GM23338 (cell line): ENCODE data around the gene DLX5. TPM values are rescaled to one million over a fixed set of nuclear protein-coding genes. Genes with fewer than 3 reads are reported as not detected.
"Not testable (repeated sequence)": the region's sequence is repeated elsewhere in the genome, so short reads cannot be mapped to it uniquely, and the experiment has no call there.

Experiments
- ATAC-seq: fragments of 200-7000 bp; cut with Tn5 transposase; 3 replicates; pipeline ENCODE4 v1.9.1; 2020
- DNase-seq: peaks from one replicate; pipeline ENCODE4 v3.0.0-alpha.2; 2015; ENCODE audit warnings: low spot score
- H2AFZ ChIP-seq: fragments of 200-600 bp; sonication (generic); 2 replicates; pipeline ENCODE4 v1.8.0; 2016; ENCODE audit warnings: antibody characterized with exemption, mild to moderate bottlenecking, moderate library complexity
- H3F3A ChIP-seq: fragments of 200-600 bp; sonication (generic); replicated peaks from 2 replicates; pipeline ENCODE4 v1.8.0; 2017; ENCODE audit warnings: antibody characterized with exemption, mixed run types, low read depth
- H3K27ac ChIP-seq: fragments of 200-600 bp; sonication (generic); 2 replicates; pipeline ENCODE4 v1.6.1; 2016; ENCODE audit warnings: low read depth
- H3K27me3 ChIP-seq: fragments of 200-600 bp; sonication (generic); 2 replicates; pipeline ENCODE4 v1.8.0; 2016; ENCODE audit warnings: mild to moderate bottlenecking, mixed run types, moderate library complexity; ENCODE audit not compliant: insufficient read depth
- H3K36me3 ChIP-seq: fragments of 200-600 bp; sonication (generic); 2 replicates; pipeline ENCODE4 v1.8.0; 2016; ENCODE audit warnings: mild to moderate bottlenecking; ENCODE audit not compliant: insufficient read depth
- H3K4me1 ChIP-seq: fragments of 200-600 bp; sonication (generic); 2 replicates; pipeline ENCODE4 v1.8.0; 2016; ENCODE audit warnings: mild to moderate bottlenecking, moderate library complexity; ENCODE audit not compliant: insufficient read depth
- H3K4me2 ChIP-seq: fragments of 200-600 bp; sonication (generic); 2 replicates; pipeline ENCODE4 v1.7.1; 2017; ENCODE audit warnings: mixed run types
- H3K4me3 ChIP-seq: fragments of 200-600 bp; sonication (generic); 2 replicates; pipeline ENCODE4 v1.6.1; 2016; ENCODE audit warnings: mixed run types
- H3K79me2 ChIP-seq: fragments of 200-600 bp; sonication (generic); replicated peaks from 2 replicates; pipeline ENCODE4 v1.8.0; 2017; ENCODE audit warnings: mild to moderate bottlenecking; ENCODE audit not compliant: insufficient read depth
- H3K9me2 ChIP-seq: fragments of 200-600 bp; sonication (generic); 2 replicates; pipeline ENCODE4 v1.8.0; 2017; ENCODE audit not compliant: insufficient read depth
- H4K20me1 ChIP-seq: fragments of 200-600 bp; sonication (generic); replicated peaks from 2 replicates; pipeline ENCODE4 v1.8.0; 2017; ENCODE audit warnings: mild to moderate bottlenecking; ENCODE audit not compliant: insufficient read depth
- H3K27ac Mint-ChIP-seq: 2 replicates; pipeline ENCODE4 v1.8.0; 2020; ENCODE audit warnings: inconsistent platforms, mild to moderate bottlenecking, moderate library complexity, mixed read lengths
- H3K27me3 Mint-ChIP-seq: 3 replicates; pipeline ENCODE4 v1.8.0; 2022; ENCODE audit warnings: low read depth, mild to moderate bottlenecking, moderate library complexity, mixed read lengths, inconsistent platforms; ENCODE audit not compliant: insufficient read depth, poor library complexity
- H3K36me3 Mint-ChIP-seq: 3 replicates; pipeline ENCODE4 v1.8.0; 2021; ENCODE audit warnings: low read depth, mild to moderate bottlenecking, inconsistent platforms, moderate library complexity, mixed read lengths
- H3K4me1 Mint-ChIP-seq: 3 replicates; pipeline ENCODE4 v1.8.0; 2020; ENCODE audit warnings: mild to moderate bottlenecking, inconsistent platforms, mixed read lengths
- H3K4me3 Mint-ChIP-seq: 3 replicates; pipeline ENCODE4 v1.8.0; 2021; ENCODE audit warnings: moderate library complexity, mild to moderate bottlenecking, inconsistent platforms, mixed read lengths
- H3K9me3 Mint-ChIP-seq: 3 replicates; pipeline ENCODE4 v1.8.0; 2020; ENCODE audit warnings: moderate library complexity, mild to moderate bottlenecking, inconsistent platforms, mixed read lengths
- CTCF ChIP-seq, 2 experiments: fragments of 200-600 bp in 1 of 2; sonication (generic) in 1 of 2; conservative IDR thresholded peaks; 2 replicates each; pipeline versions ENCODE4 v1.5.1 to v1.6.1; 2016 to 2017; ENCODE audit warnings: antibody characterized with exemption in 2 of 2, low read depth in 2 of 2, mild to moderate bottlenecking in 2 of 2, moderate library complexity in 1 of 2
- JUNB ChIP-seq: IDR thresholded peaks from one replicate; pipeline ENCODE4 v1.6.1; 2016; ENCODE audit warnings: antibody characterized with exemption; ENCODE audit not compliant: unreplicated experiment
- NANOG ChIP-seq: IDR thresholded peaks from 2 replicates; pipeline ENCODE4 v1.6.1; 2016; ENCODE audit warnings: antibody characterized with exemption, borderline replicate concordance
- POLR2AphosphoS5 ChIP-seq: IDR thresholded peaks from 2 replicates; pipeline ENCODE4 v1.6.1; 2016; ENCODE audit warnings: antibody characterized with exemption, low read depth
- REST ChIP-seq: IDR thresholded peaks from one replicate; pipeline ENCODE4 v1.6.1; 2018; ENCODE audit warnings: antibody characterized with exemption; ENCODE audit not compliant: unreplicated experiment
- ZNF114 ChIP-seq: fragments of 250-450 bp; sonication (Bioruptor Pico); IDR thresholded peaks from 2 replicates; pipeline ENCODE4 v1.5.0; 2020; ENCODE audit warnings: mild to moderate bottlenecking, moderate library complexity
- ZNF331 ChIP-seq: fragments of 250-450 bp; sonication (Bioruptor Pico); IDR thresholded peaks from 2 replicates; pipeline ENCODE4 v1.5.0; 2020; ENCODE audit warnings: low read depth, mild to moderate bottlenecking, moderate library complexity
- ZNF462 ChIP-seq: fragments of 250-450 bp; sonication (Bioruptor Pico); IDR thresholded peaks from 2 replicates; pipeline ENCODE4 v1.5.0; 2020; ENCODE audit warnings: mild to moderate bottlenecking, moderate library complexity
- polyA plus RNA-seq: library from polyadenylated mRNA; unstranded; fragments of >200 nt; fragmentation: Nextera tagmentation; extraction: Ambion mirVana; gene quantifications from 2 replicates; pipeline ENCODE4 v1.2.1, GENCODE V29; 2016
- total RNA-seq: library from RNA; depleted of rRNA; stranded (reverse); fragments of >200 nt; shearing (Covaris generic); gene quantifications from 2 replicates; pipeline ENCODE4 v1.2.3, GENCODE V29; 2014

Gene DLX5
- total and polyA plus RNA-seq, 2 experiments from 2014 or later, result not detected

- TF ChIP-seq ZNF462 (CRISPR knock-in tag), result no peak
- no peak for TF ChIP-seq NANOG
Measured at GRCh38 chr7:97043281-97043680, 18.6 kb upstream of the DLX5 start (continued).

GRCh38 chr7:97039374-97040065, 14.9 kb upstream of the DLX5 start:
- Histone ChIP-seq H4K20me1 (no peaks in the 10 kb centered on the region), H3K27ac (no peak overlapping the region), H2AFZ (no peak overlapping the region), H3K4me2 (no peak overlapping the region), H3K27me3 (no peaks in the 10 kb centered on the region), H3K9me2 (0 out of 2 replicates have a peak, but pooled peaks cover 4% of the 10 kb centered on the region), H3K4me1 (no peaks in the 10 kb centered on the region), H3K4me3 (no peak overlapping the region), H3K36me3 (no peaks in the 10 kb centered on the region), H3K79me2 (no peaks in the 10 kb centered on the region), H3F3A (no peaks in the 10 kb centered on the region)
- H3K27me3 Mint-ChIP-seq, result no peaks in the 10 kb centered on the region
- H3K4me1 Mint-ChIP-seq, result no peaks in the 10 kb centered on the region
- TF ChIP-seq ZNF114 (CRISPR knock-in tag) (no peak), ZNF331 (CRISPR knock-in tag) (no peak), POLR2AphosphoS5 (no peak), REST (no peak), CTCF (conservative IDR thresholded peaks at IDR 0.05; ENCODE audit: low read depth in 2 of 2) (no peak), JUNB (no peak)
- no peak overlapping the region for H3K27ac Mint-ChIP-seq
- peaks cover 6% of the 10 kb centered on the region; the same call in 1 of the 3 replicates for H3K9me3 Mint-ChIP-seq
- DNase-seq, result no peak
- no peak for ATAC-seq
- H3K4me3 Mint-ChIP-seq, result no peak overlapping the region
- H3K36me3 Mint-ChIP-seq, result no peaks in the 10 kb centered on the region

GRCh38 chr7:97034213-97034852, 9.7 kb upstream of the DLX5 start:
- not testable (repeated sequence) for H3K4me3 Mint-ChIP-seq, H2AFZ ChIP-seq, ATAC-seq, H3F3A ChIP-seq, H3K27ac ChIP-seq, H3K9me2 ChIP-seq, H4K20me1 ChIP-seq, H3K4me1 Mint-ChIP-seq, H3K4me2 ChIP-seq, H3K27ac Mint-ChIP-seq, H3K36me3 Mint-ChIP-seq, H3K4me3 ChIP-seq, DNase-seq, H3K27me3 Mint-ChIP-seq, H3K79me2 ChIP-seq, H3K36me3 ChIP-seq, H3K4me1 ChIP-seq
- peaks cover 10% of the 10 kb centered on the region; the same call in 2 of the 3 replicates for H3K9me3 Mint-ChIP-seq
- peaks cover 18% of the 10 kb centered on the region for H3K27me3 ChIP-seq
